GM20000 (cell line): ENCODE results near the gene ATP13A3.

Experiments used
- DNase-seq: peaks from one replicate; pipeline ENCODE4 v3.0.0; 2012; ENCODE audit warnings: low spot score
- CTCF ChIP-seq: IDR thresholded peaks from 2 replicates; pipeline ENCODE4 v1.5.1; 2012; ENCODE audit warnings: mild to moderate bottlenecking, control low read depth; ENCODE audit errors: extremely low read depth, missing control alignments

Gene ATP13A3

GRCh38 chr3:194357681-194358080 lies 129.1 kb downstream of the ATP13A3 start:
- TF ChIP-seq CTCF: no peak
- DNase-seq: no peak

GRCh38 chr3:194355379-194355778 lies 131.4 kb downstream of the ATP13A3 start:
- no peak for TF ChIP-seq CTCF

GRCh38 chr3:194354315-194354714 lies 132.5 kb downstream of the ATP13A3 start:
- DNase-seq: no peak
- TF ChIP-seq CTCF: no peak

More at GRCh38 chr3:194355379-194355778, 131.4 kb downstream of the ATP13A3 start:
- DNase-seq: no peak
